ENCODE data around the gene TBX4. TPM values are rescaled to one million over a fixed set of nuclear protein-coding genes. Genes with fewer than 3 reads are reported as not detected.

Gene TBX4
- total RNA-seq, 1 experiment from 2014 or later: not detected

GRCh38 chr17:61426482-61427304 is 25.5 kb upstream of the TBX4 start:
- no peak overlapping the region for H3K27ac Mint-ChIP-seq
- Histone ChIP-seq H3K18ac (ENCODE audit: insufficient read length, low read depth, low read length) (no peak overlapping the region), H3K79me2 (ENCODE audit: insufficient read depth, low read length) (no peaks in the 10 kb centered on the region), H2BK12ac (ENCODE audit: insufficient read length, low read depth, low read length) (no peak overlapping the region), H3K23me2 (ENCODE audit: insufficient read length, low read depth, low read length, poor library complexity, severe bottlenecking) (no peaks in the 10 kb centered on the region), H3K56ac (ENCODE audit: insufficient read length, low read depth, low read length) (no peak overlapping the region), H3K9ac (ENCODE audit: extremely low read depth, insufficient read length, low read length) (no peak overlapping the region), H2AK5ac (ENCODE audit: insufficient read length, low read length) (no peak overlapping the region), H3T11ph (ENCODE audit: low read length) (no peak overlapping the region), H4K91ac (ENCODE audit: insufficient read length, low read depth, low read length) (no peak overlapping the region), H4K5ac (ENCODE audit: insufficient read length, low read depth, low read length) (no peak overlapping the region), H2BK5ac (ENCODE audit: insufficient read length, low read length) (no peak overlapping the region), H2BK120ac (ENCODE audit: low read depth, low read length, poor library complexity, severe bottlenecking) (no peak overlapping the region), H2BK15ac (ENCODE audit: low read depth, low read length) (no peak overlapping the region), H3K79me1 (ENCODE audit: insufficient read depth, low read depth, low read length, poor library complexity, severe bottlenecking) (no peaks in the 10 kb centered on the region), H3K23ac (ENCODE audit: insufficient read length, low read depth, low read length) (no peak overlapping the region), H3K4me2 (ENCODE audit: insufficient read depth, insufficient read length, low read length) (no peak overlapping the region), H2BK20ac (ENCODE audit: low read depth, low read length, poor library complexity, severe bottlenecking) (no peak overlapping the region), H2AFZ (ENCODE audit: low read length) (no peak overlapping the region), H3K9me3 (ENCODE audit: control insufficient read depth, low read depth, low read length) (no peaks in the 10 kb centered on the region), H3K4me1 (ENCODE audit: insufficient read depth, low read length) (peaks cover 2% of the 10 kb centered on the region; the same call in 1 of the 2 replicates), H3K27ac (ENCODE audit: insufficient read length, low read depth, low read length) (no peak overlapping the region), H4K20me1 (ENCODE audit: control insufficient read depth, insufficient read depth, insufficient read length) (no peaks in the 10 kb centered on the region), H4K8ac (replicated peaks; ENCODE audit: insufficient read length, low read depth, low read length) (no peak overlapping the region), H3K4ac (ENCODE audit: low read depth, low read length) (no peak overlapping the region), H3K27me3 (ENCODE audit: insufficient read depth, low read length) (no peaks in the 10 kb centered on the region), H3K14ac (ENCODE audit: insufficient read depth, low read length) (no peak overlapping the region)
- H3K36me3 Mint-ChIP-seq (ENCODE audit: insufficient read depth in 1 of 3, low read depth in 3 of 3): no peaks in the 10 kb centered on the region
- DNase-seq: no peak
- H3K27me3 Mint-ChIP-seq (ENCODE audit: low read depth): peaks cover 28% of the 10 kb centered on the region
- H3K4me3 Mint-ChIP-seq: no peak overlapping the region
- WGBS (ENCODE audit: extremely low coverage, insufficient read length, low lambda C conversion rate): 100% methylated on average over 2 of the region's 10 CpGs
- 0 out of 3 replicates have a peak, but pooled peaks have one; percentile 20 for TF ChIP-seq CTCF (conservative IDR thresholded peaks at IDR 0.05)
- peaks cover 7% of the 10 kb centered on the region in 2 experiments for H3K4me1 Mint-ChIP-seq
- H3K9me3 Mint-ChIP-seq: no peaks in the 10 kb centered on the region

Data from H9 (cell line).